GM10847 (cell line): Measurements from ENCODE around the gene NMRK1.

Experiments
- POLR2A ChIP-seq: IDR thresholded peaks from 2 replicates; pipeline ENCODE4 v1.6.1; 2011; ENCODE audit not compliant: insufficient read length; ENCODE audit errors: extremely low read depth

The NMRK1 gene

GRCh38 chr9:75041041-75041440 is 46.9 kb downstream of the NMRK1 start:
- TF ChIP-seq POLR2A: no peak

- no peak for TF ChIP-seq POLR2A
Measured at GRCh38 chr9:75039801-75040200, 48.2 kb downstream of the NMRK1 start.

- TF ChIP-seq POLR2A: no peak
Measured at GRCh38 chr9:75039009-75039408, 48.9 kb downstream of the NMRK1 start.

GRCh38 chr9:75036793-75037192 is 51.2 kb downstream of the NMRK1 start:
- no peak for TF ChIP-seq POLR2A

GRCh38 chr9:75033791-75034473 is 54.0 kb downstream of the NMRK1 start:
- TF ChIP-seq POLR2A: no peak

- no peak for TF ChIP-seq POLR2A
Measured at GRCh38 chr9:75027187-75028107, 60.5 kb downstream of the NMRK1 start.

- TF ChIP-seq POLR2A: no peak
Measured at GRCh38 chr9:75023846-75024245, 64.1 kb downstream of the NMRK1 start.

GRCh38 chr9:75019654-75020053 is 68.3 kb downstream of the NMRK1 start:
- TF ChIP-seq POLR2A: no peak

- no peak for TF ChIP-seq POLR2A
Measured at GRCh38 chr9:75019022-75019421, 68.9 kb downstream of the NMRK1 start.

- no peak for TF ChIP-seq POLR2A
Measured at GRCh38 chr9:75017378-75017777, 70.6 kb downstream of the NMRK1 start.

GRCh38 chr9:75013735-75014134 is 74.2 kb downstream of the NMRK1 start:
- no peak for TF ChIP-seq POLR2A
